ENCODE data around the gene GFAP. TPM values are rescaled to one million over a fixed set of nuclear protein-coding genes. Genes with fewer than 3 reads are reported as not detected.

The GFAP gene
- total RNA-seq (under 1 TPM; 0.33 to 0.42 TPM), polyA plus RNA-seq (under 1 TPM in 1 of 2 donors, not detected in 1; 0.24 TPM)

- TF ChIP-seq EGR1 (IDR thresholded peaks at IDR 0.05; ENCODE audit: low read depth in 2 of 2) (no peak), RXRA (IDR thresholded peaks at IDR 0.05) (no peak), SP1 (IDR thresholded peaks at IDR 0.05) (no peak), NR2F2 (IDR thresholded peaks at IDR 0.05) (no peak), FOXA2 (IDR thresholded peaks at IDR 0.05) (no peak), FOXA1 (IDR thresholded peaks at IDR 0.05) (no peak), ZBTB33 (IDR thresholded peaks at IDR 0.05) (no peak), YY1 (IDR thresholded peaks at IDR 0.05) (no peak), TAF1 (conservative IDR thresholded peaks at IDR 0.05) (no peak), GABPA (IDR thresholded peaks at IDR 0.05 in 1 of 2, conservative IDR thresholded peaks at IDR 0.05 in 1 of 2) (no peak), HNF4G (IDR thresholded peaks at IDR 0.05) (no peak), RAD21 (IDR thresholded peaks at IDR 0.05) (no peak), HNF4A (conservative IDR thresholded peaks at IDR 0.05) (no peak), JUND (IDR thresholded peaks at IDR 0.05) (no peak)
- TF ChIP-seq, protein P1, sequence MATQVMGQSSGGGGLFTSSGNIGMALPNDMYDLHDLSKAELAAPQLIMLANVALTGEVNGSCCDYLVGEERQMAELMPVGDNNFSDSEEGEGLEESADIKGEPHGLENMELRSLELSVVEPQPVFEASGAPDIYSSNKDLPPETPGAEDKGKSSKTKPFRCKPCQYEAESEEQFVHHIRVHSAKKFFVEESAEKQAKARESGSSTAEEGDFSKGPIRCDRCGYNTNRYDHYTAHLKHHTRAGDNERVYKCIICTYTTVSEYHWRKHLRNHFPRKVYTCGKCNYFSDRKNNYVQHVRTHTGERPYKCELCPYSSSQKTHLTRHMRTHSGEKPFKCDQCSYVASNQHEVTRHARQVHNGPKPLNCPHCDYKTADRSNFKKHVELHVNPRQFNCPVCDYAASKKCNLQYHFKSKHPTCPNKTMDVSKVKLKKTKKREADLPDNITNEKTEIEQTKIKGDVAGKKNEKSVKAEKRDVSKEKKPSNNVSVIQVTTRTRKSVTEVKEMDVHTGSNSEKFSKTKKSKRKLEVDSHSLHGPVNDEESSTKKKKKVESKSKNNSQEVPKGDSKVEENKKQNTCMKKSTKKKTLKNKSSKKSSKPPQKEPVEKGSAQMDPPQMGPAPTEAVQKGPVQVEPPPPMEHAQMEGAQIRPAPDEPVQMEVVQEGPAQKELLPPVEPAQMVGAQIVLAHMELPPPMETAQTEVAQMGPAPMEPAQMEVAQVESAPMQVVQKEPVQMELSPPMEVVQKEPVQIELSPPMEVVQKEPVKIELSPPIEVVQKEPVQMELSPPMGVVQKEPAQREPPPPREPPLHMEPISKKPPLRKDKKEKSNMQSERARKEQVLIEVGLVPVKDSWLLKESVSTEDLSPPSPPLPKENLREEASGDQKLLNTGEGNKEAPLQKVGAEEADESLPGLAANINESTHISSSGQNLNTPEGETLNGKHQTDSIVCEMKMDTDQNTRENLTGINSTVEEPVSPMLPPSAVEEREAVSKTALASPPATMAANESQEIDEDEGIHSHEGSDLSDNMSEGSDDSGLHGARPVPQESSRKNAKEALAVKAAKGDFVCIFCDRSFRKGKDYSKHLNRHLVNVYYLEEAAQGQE (IDR thresholded peaks at IDR 0.05): no peak
- TF ChIP-seq, protein P2, sequence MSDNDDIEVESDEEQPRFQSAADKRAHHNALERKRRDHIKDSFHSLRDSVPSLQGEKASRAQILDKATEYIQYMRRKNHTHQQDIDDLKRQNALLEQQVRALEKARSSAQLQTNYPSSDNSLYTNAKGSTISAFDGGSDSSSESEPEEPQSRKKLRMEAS (IDR thresholded peaks at IDR 0.05): no peak
- TF ChIP-seq, protein P3, sequence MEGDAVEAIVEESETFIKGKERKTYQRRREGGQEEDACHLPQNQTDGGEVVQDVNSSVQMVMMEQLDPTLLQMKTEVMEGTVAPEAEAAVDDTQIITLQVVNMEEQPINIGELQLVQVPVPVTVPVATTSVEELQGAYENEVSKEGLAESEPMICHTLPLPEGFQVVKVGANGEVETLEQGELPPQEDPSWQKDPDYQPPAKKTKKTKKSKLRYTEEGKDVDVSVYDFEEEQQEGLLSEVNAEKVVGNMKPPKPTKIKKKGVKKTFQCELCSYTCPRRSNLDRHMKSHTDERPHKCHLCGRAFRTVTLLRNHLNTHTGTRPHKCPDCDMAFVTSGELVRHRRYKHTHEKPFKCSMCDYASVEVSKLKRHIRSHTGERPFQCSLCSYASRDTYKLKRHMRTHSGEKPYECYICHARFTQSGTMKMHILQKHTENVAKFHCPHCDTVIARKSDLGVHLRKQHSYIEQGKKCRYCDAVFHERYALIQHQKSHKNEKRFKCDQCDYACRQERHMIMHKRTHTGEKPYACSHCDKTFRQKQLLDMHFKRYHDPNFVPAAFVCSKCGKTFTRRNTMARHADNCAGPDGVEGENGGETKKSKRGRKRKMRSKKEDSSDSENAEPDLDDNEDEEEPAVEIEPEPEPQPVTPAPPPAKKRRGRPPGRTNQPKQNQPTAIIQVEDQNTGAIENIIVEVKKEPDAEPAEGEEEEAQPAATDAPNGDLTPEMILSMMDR (IDR thresholded peaks at IDR 0.05; ENCODE audit: low read depth, low read length, missing input control): no peak
- TF ChIP-seq, protein P4, sequence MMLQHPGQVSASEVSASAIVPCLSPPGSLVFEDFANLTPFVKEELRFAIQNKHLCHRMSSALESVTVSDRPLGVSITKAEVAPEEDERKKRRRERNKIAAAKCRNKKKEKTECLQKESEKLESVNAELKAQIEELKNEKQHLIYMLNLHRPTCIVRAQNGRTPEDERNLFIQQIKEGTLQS (IDR thresholded peaks at IDR 0.05): no peak
- Histone ChIP-seq H3K36me3 (ENCODE audit: control insufficient read depth in 4 of 4, insufficient read depth in 3 of 4, low read depth in 1 of 4, low read length in 3 of 4) (no peaks in the 10 kb centered on the region), H3K4me1 (ENCODE audit: control insufficient read depth in 4 of 4, insufficient read depth in 4 of 4, low read length in 3 of 4) (peaks cover 0 to 19% (median 10%) of the 10 kb centered on the region in 4 donors), H3K9me3 (ENCODE audit: control insufficient read depth in 4 of 4, low read length in 3 of 4) (no peaks in the 10 kb centered on the region), H3K27ac (ENCODE audit: low read depth in 1 of 2, low read length in 2 of 2) (no peak within 1 kb of the TSS), H3K9ac (ENCODE audit: low read depth in 1 of 2, low read length in 2 of 2) (no peak within 1 kb of the TSS), H3K4me3 (ENCODE audit: low read depth in 1 of 3, low read length in 3 of 3) (no peak within 1 kb of the TSS), H3K27me3 (ENCODE audit: control insufficient read depth in 4 of 4, insufficient read depth in 4 of 4, low read length in 3 of 4) (no peaks in the 10 kb centered on the region)
- 92% methylated on average over 17 of the region's 17 CpGs for WGBS
- DNase-seq (ENCODE audit: low spot score): no peak
These were observed at the start of gene GFAP for GRCh38 chr17:44915321-44915726. TSS of gene GFAP (minus strand) at chr17:44915500. CDS start at chr17:44915486, 14 bp downstream.

Measured in liver (tissue), 9 donors.